ENCODE measurements around the gene CNTNAP5. TPM values are rescaled to one million over a fixed set of nuclear protein-coding genes. Genes with fewer than 3 reads are reported as not detected.

The CNTNAP5 gene
- total and polyA plus RNA-seq, 2 of the 4 experiments (the other 2 are of a cell fraction): not detected

- Histone ChIP-seq H3K23ac (ENCODE audit: low read depth, low read length) (no peak overlapping the region), H4K8ac (ENCODE audit: low read depth in 2 of 2, low read length in 2 of 2) (no peak overlapping the region), H2AFZ (replicated peaks; ENCODE audit: low read length, poor library complexity) (no peak overlapping the region), H2BK15ac (ENCODE audit: low read depth, low read length) (no peak overlapping the region), H4K91ac (ENCODE audit: insufficient read depth, low read depth, low read length) (no peak overlapping the region), H3K27ac (ENCODE audit: insufficient read depth, low read length) (no peak overlapping the region), H2BK120ac (ENCODE audit: low read depth, low read length) (no peak overlapping the region), H3K4me2 (ENCODE audit: low read depth, low read length) (no peak overlapping the region), H2AK9ac (replicated peaks; ENCODE audit: low read depth, low read length, poor library complexity) (no peak overlapping the region), H2BK20ac (ENCODE audit: low read depth, low read length) (no peak overlapping the region), H3K14ac (replicated peaks; ENCODE audit: low read depth, low read length) (no peak overlapping the region), H3K9me1 (ENCODE audit: insufficient read depth, low read length) (no peaks in the 10 kb centered on the region), H3K56ac (ENCODE audit: extremely low read depth, insufficient read depth, low read length) (no peak overlapping the region), H3K4ac (ENCODE audit: low read depth, low read length) (no peak overlapping the region), H3K36me3 (ENCODE audit: control insufficient read depth, insufficient read depth, low read length) (no peaks in the 10 kb centered on the region), H3K4me1 (ENCODE audit: control insufficient read depth, insufficient read depth, low read length) (no peaks in the 10 kb centered on the region), H2BK5ac (ENCODE audit: low read depth, low read length, poor library complexity, severe bottlenecking) (no peak overlapping the region), H2AK5ac (ENCODE audit: low read depth, low read length) (no peak overlapping the region), H3K4me3 (ENCODE audit: insufficient read depth, low read depth, low read length) (no peak overlapping the region), H4K20me1 (ENCODE audit: insufficient read depth, low read length) (no peaks in the 10 kb centered on the region), H3K18ac (ENCODE audit: low read depth, low read length) (no peak overlapping the region), H3K79me1 (ENCODE audit: low read depth in 1 of 2, low read length in 2 of 2) (no peaks in the 10 kb centered on the region), H4K5ac (ENCODE audit: low read depth, low read length) (no peak overlapping the region), H3K9ac (ENCODE audit: low read depth, low read length) (no peak overlapping the region), H3K27me3 (ENCODE audit: control insufficient read depth, insufficient read depth, low read length) (no peaks in the 10 kb centered on the region), H3K9me3 (ENCODE audit: control insufficient read depth, insufficient read depth, low read length) (no peaks in the 10 kb centered on the region)
- TF ChIP-seq USF2 (IDR thresholded peaks at IDR 0.05; ENCODE audit: low read depth, low read length) (no peak), RCOR1 (IDR thresholded peaks at IDR 0.05; ENCODE audit: insufficient replicate concordance, low read length) (no peak), NFE2L2 (IDR thresholded peaks at IDR 0.05; ENCODE audit: low read depth, low read length) (no peak), MAFK (IDR thresholded peaks at IDR 0.05; ENCODE audit: low read depth, low read length) (no peak), RAD21 (IDR thresholded peaks at IDR 0.05; ENCODE audit: low read length) (no peak), SMC3 (IDR thresholded peaks at IDR 0.05; ENCODE audit: low read depth, low read length) (no peak), POLR2A (IDR thresholded peaks at IDR 0.05; ENCODE audit: low read depth, low read length) (no peak), ELK1 (IDR thresholded peaks at IDR 0.05; ENCODE audit: borderline replicate concordance, low read depth, low read length) (no peak), CTCF (conservative IDR thresholded peaks at IDR 0.05; ENCODE audit: low read depth, low read length) (no peak), FOS (IDR thresholded peaks at IDR 0.05; ENCODE audit: low read depth, low read length) (no peak)
- WGBS, 2 experiments (ENCODE audit: extremely low coverage in 2 of 2, insufficient read length in 1 of 2): 34% methylated on average over 4 of the region's 14 CpGs; no CpG with 5 or more reads in 1 of the 2 experiments
- ATAC-seq (ENCODE audit: low read depth): no peak
- no TSS peak for BruUV-seq (replicated peaks)
- ChIA-PET CTCF (interaction anchor here (0.7 to 2.5 kb wide), 2 partner anchors 209 to 784 kb away, joined by 3 to 7 read pairs; no protein-coding TSS in a partner anchor), POLR2A (ENCODE audit: unreplicated experiment) (no interaction called here)
- in situ Hi-C loops (cut with MboI; ENCODE audit: low sequenced_read_pairs): loop anchor here (25.0 kb wide), 2 partner anchors 786 to 1436 kb away; no protein-coding TSS in a partner anchor
- dilution Hi-C loops (cut with HindIII; ENCODE audit: low sequenced_read_pairs, unreplicated experiment): no loop called here
- no peak for DNase-seq
- intact Hi-C loops (cut with micrococcal nuclease): no loop called here
Measured at GRCh38 chr2:124025891-124026434, 876 bp downstream of the CNTNAP5 start.

All from IMR-90 (cell line).